Measurements from ENCODE around the gene CCDC146. TPM values are rescaled to one million over a fixed set of nuclear protein-coding genes. Genes with fewer than 3 reads are reported as not detected.
"Not testable (repeated sequence)": the region's sequence is repeated elsewhere in the genome, so short reads cannot be mapped to it uniquely, and the experiment has no call there.

The CCDC146 gene
- total RNA-seq, 1 donor from 2014 or later = 16.7 TPM

DNA sequence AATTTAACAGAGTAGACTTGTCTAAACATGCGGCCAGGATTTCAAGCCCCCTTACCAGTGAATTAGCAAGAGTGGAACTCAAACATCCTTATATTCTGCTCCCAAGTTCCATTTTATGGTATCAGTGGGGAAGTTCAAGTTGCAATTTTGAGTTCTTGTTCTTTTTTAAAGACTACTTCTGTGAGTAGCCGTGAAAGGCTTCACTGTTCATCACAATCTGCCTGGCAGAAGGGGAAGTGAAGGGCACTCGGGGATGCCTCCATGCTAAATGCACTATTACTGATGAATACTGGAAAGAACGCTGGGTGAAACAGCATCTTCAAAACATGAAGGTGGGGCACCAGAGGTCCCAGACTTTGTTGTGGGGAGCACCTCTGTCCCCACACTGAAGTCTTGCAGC, 99.7 kb downstream of the CCDC146 start:
- no peaks in the 10 kb centered on the region for H3K9me3 ChIP-seq (ENCODE audit: control insufficient read depth in 3 of 3, low read length in 3 of 3)
- H3K36me3 ChIP-seq (ENCODE audit: control insufficient read depth in 3 of 3, insufficient read depth in 3 of 3, low read length in 3 of 3) = no peaks in the 10 kb centered on the region
- H3K27me3 ChIP-seq (ENCODE audit: control insufficient read depth in 3 of 3, insufficient read depth in 3 of 3, low read length in 3 of 3) = no peaks in the 10 kb centered on the region
- H3K27ac ChIP-seq (ENCODE audit: low read depth, low read length) = no peak overlapping the region
- H3K4me1 ChIP-seq (ENCODE audit: control insufficient read depth in 3 of 3, insufficient read depth in 3 of 3, low read length in 3 of 3) = peaks cover 0 to 4% (median 0%) of the 10 kb centered on the region in 3 donors
- no peak overlapping the region for H3K4me3 ChIP-seq (ENCODE audit: low read length in 3 of 3)
- no peak overlapping the region for H3K9ac ChIP-seq (ENCODE audit: low read depth in 1 of 3, low read length in 3 of 3)

DNA sequence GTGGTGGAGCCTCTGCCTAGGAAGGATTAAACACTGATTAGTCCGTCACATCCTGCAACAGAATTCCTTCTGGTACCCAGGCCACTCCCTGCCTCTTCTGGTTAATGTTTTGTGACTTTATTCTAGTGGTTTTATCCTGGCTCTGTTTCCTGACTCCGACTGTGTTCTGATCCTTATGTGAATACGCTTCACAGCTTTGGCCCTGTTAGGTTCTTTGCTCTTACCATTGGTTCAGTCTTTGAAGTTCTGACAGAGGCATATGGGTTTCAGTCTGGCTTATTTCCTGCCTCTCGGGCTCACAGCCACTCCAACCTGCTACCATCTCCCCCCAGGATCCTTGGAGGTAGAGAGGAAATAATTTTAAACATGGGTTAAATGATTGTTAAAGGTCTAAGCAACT, 100.4 kb downstream of the CCDC146 start:
- H3K4me3 ChIP-seq (ENCODE audit: low read length in 3 of 3) = no peak overlapping the region
- peaks cover 0 to 4% (median 0%) of the 10 kb centered on the region in 3 donors for H3K4me1 ChIP-seq (ENCODE audit: control insufficient read depth in 3 of 3, insufficient read depth in 3 of 3, low read length in 3 of 3)
- no peaks in the 10 kb centered on the region for H3K9me3 ChIP-seq (ENCODE audit: control insufficient read depth in 3 of 3, low read length in 3 of 3)
- H3K27me3 ChIP-seq (ENCODE audit: control insufficient read depth in 3 of 3, insufficient read depth in 3 of 3, low read length in 3 of 3) = no peaks in the 10 kb centered on the region
- H3K9ac ChIP-seq (ENCODE audit: low read depth in 1 of 3, low read length in 3 of 3) = no peak overlapping the region
- H3K27ac ChIP-seq (ENCODE audit: low read depth, low read length) = no peak overlapping the region
- no peaks in the 10 kb centered on the region for H3K36me3 ChIP-seq (ENCODE audit: control insufficient read depth in 3 of 3, insufficient read depth in 3 of 3, low read length in 3 of 3)

DNA sequence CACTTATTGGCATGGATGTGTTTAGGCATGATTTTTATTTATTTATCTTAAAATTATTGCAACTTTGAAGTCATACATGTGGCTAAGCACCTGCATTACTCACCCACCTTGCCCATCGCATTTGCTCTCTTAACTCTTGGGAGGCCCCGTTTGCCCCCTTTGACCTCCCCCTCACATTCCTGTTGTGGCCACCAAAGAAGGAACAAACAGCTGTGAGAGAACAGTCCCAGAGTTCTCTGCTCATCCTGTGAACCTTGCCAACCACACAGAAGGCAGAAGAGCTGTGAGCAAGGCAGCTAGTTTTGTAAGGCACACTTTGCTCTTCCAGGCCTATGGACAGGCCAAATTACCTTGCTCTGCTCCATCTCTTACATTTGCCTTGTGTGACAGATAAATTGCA, 100.8 kb downstream of the CCDC146 start:
- Histone ChIP-seq H3K27ac (ENCODE audit: low read depth, low read length) (no peak overlapping the region), H3K27me3 (ENCODE audit: control insufficient read depth in 3 of 3, insufficient read depth in 3 of 3, low read length in 3 of 3) (no peaks in the 10 kb centered on the region), H3K9ac (ENCODE audit: low read depth in 1 of 3, low read length in 3 of 3) (no peak overlapping the region), H3K4me1 (ENCODE audit: control insufficient read depth in 3 of 3, insufficient read depth in 3 of 3, low read length in 3 of 3) (peaks cover 0 to 4% (median 0%) of the 10 kb centered on the region in 3 donors), H3K4me3 (ENCODE audit: low read length in 3 of 3) (no peak overlapping the region), H3K36me3 (ENCODE audit: control insufficient read depth in 3 of 3, insufficient read depth in 3 of 3, low read length in 3 of 3) (no peaks in the 10 kb centered on the region), H3K9me3 (ENCODE audit: control insufficient read depth in 3 of 3, low read length in 3 of 3) (no peaks in the 10 kb centered on the region)

DNA sequence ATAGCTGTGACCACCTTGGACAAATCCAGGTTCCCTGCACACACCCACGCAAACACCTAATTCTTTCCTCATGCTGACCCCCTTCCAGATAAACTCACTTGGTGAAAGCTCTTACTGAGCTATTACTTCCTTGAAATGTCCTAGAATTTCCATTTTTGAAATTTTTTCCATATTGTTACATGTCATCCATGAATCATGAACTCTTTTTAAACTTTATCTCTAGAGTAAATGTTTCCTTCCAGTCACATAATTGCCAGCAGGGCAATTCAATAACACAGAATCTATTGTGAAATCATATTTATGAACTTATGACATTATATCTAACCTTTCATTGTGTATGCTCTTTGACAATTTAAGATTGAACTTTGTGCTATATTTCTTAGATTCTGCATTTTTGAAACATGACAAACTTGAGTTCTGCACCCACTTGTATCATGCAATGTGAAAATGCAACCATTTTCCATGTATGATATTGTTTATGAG, 104.0 kb downstream of the CCDC146 start:
- Histone ChIP-seq H3K9me3 (ENCODE audit: control insufficient read depth in 3 of 3, low read length in 3 of 3) (no peaks in the 10 kb centered on the region), H3K4me1 (ENCODE audit: control insufficient read depth in 3 of 3, insufficient read depth in 3 of 3, low read length in 3 of 3) (peaks cover 0 to 4% (median 0%) of the 10 kb centered on the region in 3 donors), H3K36me3 (ENCODE audit: control insufficient read depth in 3 of 3, insufficient read depth in 3 of 3, low read length in 3 of 3) (no peaks in the 10 kb centered on the region), H3K27me3 (ENCODE audit: control insufficient read depth in 3 of 3, insufficient read depth in 3 of 3, low read length in 3 of 3) (no peaks in the 10 kb centered on the region), H3K9ac (ENCODE audit: low read depth in 1 of 3, low read length in 3 of 3) (no peak overlapping the region), H3K27ac (ENCODE audit: low read depth, low read length) (no peak overlapping the region), H3K4me3 (ENCODE audit: low read length in 3 of 3) (no peak overlapping the region)

DNA sequence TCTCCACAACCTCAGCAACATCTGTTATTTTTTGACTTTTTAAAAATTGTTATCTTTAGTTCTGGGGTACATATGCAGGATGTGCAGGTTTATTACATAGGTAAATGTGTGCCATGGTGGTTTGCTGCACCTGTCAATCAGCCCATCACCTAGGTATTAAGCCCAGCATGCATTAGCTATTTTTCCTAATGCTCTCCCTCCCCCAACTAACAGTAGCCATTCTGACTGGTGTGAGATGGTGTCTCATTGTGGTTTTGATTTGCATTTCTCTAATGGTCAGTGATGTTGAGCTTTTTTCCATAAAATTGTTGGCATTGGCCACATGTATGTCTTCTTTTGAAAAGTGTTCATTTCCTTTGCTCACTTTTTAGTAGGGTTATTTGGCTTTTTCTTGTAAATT, 106.4 kb downstream of the CCDC146 start:
- H3K4me3 ChIP-seq (ENCODE audit: low read length in 3 of 3); H3K27ac ChIP-seq (ENCODE audit: low read depth, low read length); H3K4me1 ChIP-seq (ENCODE audit: control insufficient read depth in 3 of 3, insufficient read depth in 3 of 3, low read length in 3 of 3); H3K27me3 ChIP-seq (ENCODE audit: control insufficient read depth in 3 of 3, insufficient read depth in 3 of 3, low read length in 3 of 3); H3K9ac ChIP-seq (ENCODE audit: low read depth in 1 of 3, low read length in 3 of 3); H3K36me3 ChIP-seq (ENCODE audit: control insufficient read depth in 3 of 3, insufficient read depth in 3 of 3, low read length in 3 of 3); H3K9me3 ChIP-seq (ENCODE audit: control insufficient read depth in 3 of 3, low read length in 3 of 3): not testable (repeated sequence)

DNA sequence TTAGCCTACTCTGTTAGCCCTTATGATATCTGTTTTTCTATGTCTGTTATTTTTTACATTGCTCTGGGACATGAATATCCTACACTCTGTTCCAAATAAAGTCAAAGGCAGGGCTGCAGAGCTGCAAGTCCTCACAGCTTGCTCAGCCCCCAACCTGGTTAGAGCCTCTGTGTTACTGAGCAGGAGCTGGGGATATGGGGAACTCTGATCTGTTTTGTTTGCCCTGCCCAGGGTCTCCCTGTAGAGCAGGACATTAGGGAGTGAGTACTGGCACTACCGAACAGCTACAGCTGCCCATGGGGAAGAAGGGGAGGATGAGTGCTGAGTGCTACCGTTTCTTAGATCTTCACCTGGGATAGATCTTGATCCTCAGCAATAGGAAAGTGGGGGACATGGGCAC, 110.1 kb downstream of the CCDC146 start:
- Histone ChIP-seq H3K27ac (ENCODE audit: low read depth, low read length) (no peak overlapping the region), H3K4me1 (ENCODE audit: control insufficient read depth in 3 of 3, insufficient read depth in 3 of 3, low read length in 3 of 3) (no peaks in the 10 kb centered on the region), H3K9ac (ENCODE audit: low read depth in 1 of 3, low read length in 3 of 3) (no peak overlapping the region), H3K9me3 (ENCODE audit: control insufficient read depth in 3 of 3, low read length in 3 of 3) (no peaks in the 10 kb centered on the region), H3K27me3 (ENCODE audit: control insufficient read depth in 3 of 3, insufficient read depth in 3 of 3, low read length in 3 of 3) (no peaks in the 10 kb centered on the region), H3K36me3 (ENCODE audit: control insufficient read depth in 3 of 3, insufficient read depth in 3 of 3, low read length in 3 of 3) (peaks cover 0 to 2% (median 0%) of the 10 kb centered on the region in 3 donors), H3K4me3 (ENCODE audit: low read length in 3 of 3) (no peak overlapping the region)

DNA sequence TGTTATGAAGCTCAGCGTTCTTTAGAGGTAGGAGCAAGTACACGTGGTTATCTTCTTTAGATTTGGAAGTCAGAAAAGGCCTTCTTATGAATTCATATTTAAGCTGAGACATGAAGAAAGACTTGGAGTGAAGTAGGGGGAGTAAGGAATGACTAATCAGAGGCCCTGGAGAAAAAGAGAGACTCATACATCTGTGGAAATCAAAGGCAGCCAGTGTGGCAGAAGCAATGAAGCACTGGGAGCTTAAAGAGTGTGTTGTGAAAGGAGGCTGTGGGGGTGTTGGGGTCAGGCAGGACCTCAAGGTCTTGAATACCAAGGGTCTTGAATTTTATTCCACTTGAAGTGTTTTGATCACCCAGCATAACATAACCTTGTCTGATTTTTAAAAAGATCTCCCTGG, 112.9 kb downstream of the CCDC146 start:
- Histone ChIP-seq H3K9me3 (ENCODE audit: control insufficient read depth in 3 of 3, low read length in 3 of 3) (no peaks in the 10 kb centered on the region), H3K36me3 (ENCODE audit: control insufficient read depth in 3 of 3, insufficient read depth in 3 of 3, low read length in 3 of 3) (peaks cover 0 to 2% (median 0%) of the 10 kb centered on the region in 3 donors), H3K9ac (ENCODE audit: low read depth in 1 of 3, low read length in 3 of 3) (no peak overlapping the region), H3K4me3 (ENCODE audit: low read length in 3 of 3) (no peak overlapping the region), H3K27ac (ENCODE audit: low read depth, low read length) (no peak overlapping the region), H3K4me1 (ENCODE audit: control insufficient read depth in 3 of 3, insufficient read depth in 3 of 3, low read length in 3 of 3) (no peaks in the 10 kb centered on the region), H3K27me3 (ENCODE audit: control insufficient read depth in 3 of 3, insufficient read depth in 3 of 3, low read length in 3 of 3) (no peaks in the 10 kb centered on the region)

DNA sequence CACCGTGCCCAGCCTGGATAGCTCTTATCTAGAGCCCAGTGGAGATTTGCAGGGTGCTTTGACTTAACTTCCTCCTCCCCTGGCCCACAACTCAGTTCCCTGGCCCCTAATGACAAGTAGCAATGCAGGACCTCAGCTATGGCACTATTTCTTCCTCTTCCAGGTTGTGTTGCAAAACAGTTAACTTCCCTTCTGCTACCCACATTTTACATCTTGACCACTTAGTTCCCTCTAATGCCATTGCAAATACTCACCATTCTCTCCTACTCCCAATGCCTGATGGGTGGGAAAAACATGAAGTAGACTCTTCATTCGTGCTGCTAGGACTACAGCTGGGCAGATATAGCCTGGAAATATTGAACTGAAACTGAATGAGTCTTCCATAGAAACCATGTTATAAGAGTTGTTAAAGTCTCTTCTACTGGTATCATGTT, 116.3 kb downstream of the CCDC146 start:
- H3K9me3 ChIP-seq (ENCODE audit: control insufficient read depth in 3 of 3, low read length in 3 of 3) = no peaks in the 10 kb centered on the region
- no peak overlapping the region for H3K27ac ChIP-seq (ENCODE audit: low read depth, low read length)
- no peak overlapping the region for H3K4me3 ChIP-seq (ENCODE audit: low read length in 3 of 3)
- H3K4me1 ChIP-seq (ENCODE audit: control insufficient read depth in 3 of 3, insufficient read depth in 3 of 3, low read length in 3 of 3) = no peaks in the 10 kb centered on the region
- H3K9ac ChIP-seq (ENCODE audit: low read depth in 1 of 3, low read length in 3 of 3) = no peak overlapping the region
- no peaks in the 10 kb centered on the region for H3K27me3 ChIP-seq (ENCODE audit: control insufficient read depth in 3 of 3, insufficient read depth in 3 of 3, low read length in 3 of 3)
- H3K36me3 ChIP-seq (ENCODE audit: control insufficient read depth in 3 of 3, insufficient read depth in 3 of 3, low read length in 3 of 3) = peaks cover 0 to 2% (median 0%) of the 10 kb centered on the region in 3 donors

DNA sequence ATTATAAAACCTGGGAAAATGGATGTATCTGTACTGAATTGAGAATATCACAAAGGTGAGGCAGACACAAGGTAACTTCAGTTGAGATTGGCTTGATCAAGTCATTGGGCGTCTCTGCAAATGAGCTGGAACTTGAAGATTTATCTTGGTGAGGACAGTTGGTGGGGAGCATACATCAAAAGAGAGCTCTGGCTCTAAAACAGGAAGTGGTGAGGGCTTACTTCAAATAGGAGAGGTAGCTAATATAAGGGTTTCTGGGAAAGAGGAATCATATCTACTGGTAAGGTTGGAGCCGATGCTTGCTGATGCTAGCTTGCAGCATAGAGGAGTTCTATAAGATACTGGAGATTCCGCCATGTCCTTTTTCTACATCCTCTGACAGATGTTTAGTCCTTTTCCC, 117.1 kb downstream of the CCDC146 start:
- no peak overlapping the region for H3K4me3 ChIP-seq (ENCODE audit: low read length in 3 of 3)
- no peak overlapping the region for H3K27ac ChIP-seq (ENCODE audit: low read depth, low read length)
- H3K9ac ChIP-seq (ENCODE audit: low read depth in 1 of 3, low read length in 3 of 3) = no peak overlapping the region
- H3K27me3 ChIP-seq (ENCODE audit: control insufficient read depth in 3 of 3, insufficient read depth in 3 of 3, low read length in 3 of 3) = no peaks in the 10 kb centered on the region
- no peaks in the 10 kb centered on the region for H3K4me1 ChIP-seq (ENCODE audit: control insufficient read depth in 3 of 3, insufficient read depth in 3 of 3, low read length in 3 of 3)
- H3K9me3 ChIP-seq (ENCODE audit: control insufficient read depth in 3 of 3, low read length in 3 of 3) = no peaks in the 10 kb centered on the region
- H3K36me3 ChIP-seq (ENCODE audit: control insufficient read depth in 3 of 3, insufficient read depth in 3 of 3, low read length in 3 of 3) = peaks cover 0 to 3% (median 2%) of the 10 kb centered on the region in 3 donors

DNA sequence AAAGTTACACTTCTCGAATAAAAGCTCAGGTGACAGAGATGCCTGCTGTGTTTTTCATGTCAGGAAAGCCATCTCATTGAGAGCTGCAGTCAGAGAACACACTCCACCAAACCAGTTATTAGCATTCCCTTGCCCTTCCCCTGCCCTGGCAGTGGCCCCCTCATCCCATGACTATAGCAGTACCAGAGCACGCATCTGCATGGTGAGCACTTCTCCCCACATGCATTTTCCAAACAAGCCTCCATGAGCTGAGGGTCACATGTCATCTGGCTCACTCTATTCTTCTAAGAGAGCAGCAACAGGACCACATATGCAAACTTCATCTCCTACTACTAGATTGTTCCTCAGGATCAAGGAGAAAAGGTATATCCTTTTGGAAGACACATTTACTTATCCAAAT, 119.7 kb downstream of the CCDC146 start:
- Histone ChIP-seq H3K4me3 (ENCODE audit: low read length in 3 of 3) (no peak overlapping the region), H3K9me3 (ENCODE audit: control insufficient read depth in 3 of 3, low read length in 3 of 3) (no peaks in the 10 kb centered on the region), H3K27me3 (ENCODE audit: control insufficient read depth in 3 of 3, insufficient read depth in 3 of 3, low read length in 3 of 3) (no peaks in the 10 kb centered on the region), H3K9ac (ENCODE audit: low read depth in 1 of 3, low read length in 3 of 3) (no peak overlapping the region), H3K36me3 (ENCODE audit: control insufficient read depth in 3 of 3, insufficient read depth in 3 of 3, low read length in 3 of 3) (peaks cover 0 to 3% (median 2%) of the 10 kb centered on the region in 3 donors), H3K27ac (ENCODE audit: low read depth, low read length) (no peak overlapping the region), H3K4me1 (ENCODE audit: control insufficient read depth in 3 of 3, insufficient read depth in 3 of 3, low read length in 3 of 3) (peaks cover 0 to 5% (median 4%) of the 10 kb centered on the region in 3 donors)

Data from skeletal muscle tissue (tissue), 4 donors.